GM21423 (cell line): ENCODE data around the gene IRF5.
"Not testable (repeated sequence)": the region's sequence is repeated elsewhere in the genome, so short reads cannot be mapped to it uniquely, and the experiment has no call there.

Experiments used
- ATAC-seq: cut with Tn5 transposase; IDR thresholded peaks from one replicate; pipeline ENCODE4 v1.9.1; 2021; ENCODE audit warnings: mild to moderate bottlenecking, moderate library complexity; ENCODE audit not compliant: unreplicated experiment

The IRF5 gene

GRCh38 chr7:128937271-128937646 lies 468 bp upstream of the IRF5 start:
- ATAC-seq = no peak

GRCh38 chr7:128938544-128939074 lies 882 bp downstream of the IRF5 start:
- ATAC-seq = peak; percentile 3

- peak; percentile 17 for ATAC-seq
These were observed 1.5 kb downstream of the IRF5 start for GRCh38 chr7:128939075-128939860.

DNA sequence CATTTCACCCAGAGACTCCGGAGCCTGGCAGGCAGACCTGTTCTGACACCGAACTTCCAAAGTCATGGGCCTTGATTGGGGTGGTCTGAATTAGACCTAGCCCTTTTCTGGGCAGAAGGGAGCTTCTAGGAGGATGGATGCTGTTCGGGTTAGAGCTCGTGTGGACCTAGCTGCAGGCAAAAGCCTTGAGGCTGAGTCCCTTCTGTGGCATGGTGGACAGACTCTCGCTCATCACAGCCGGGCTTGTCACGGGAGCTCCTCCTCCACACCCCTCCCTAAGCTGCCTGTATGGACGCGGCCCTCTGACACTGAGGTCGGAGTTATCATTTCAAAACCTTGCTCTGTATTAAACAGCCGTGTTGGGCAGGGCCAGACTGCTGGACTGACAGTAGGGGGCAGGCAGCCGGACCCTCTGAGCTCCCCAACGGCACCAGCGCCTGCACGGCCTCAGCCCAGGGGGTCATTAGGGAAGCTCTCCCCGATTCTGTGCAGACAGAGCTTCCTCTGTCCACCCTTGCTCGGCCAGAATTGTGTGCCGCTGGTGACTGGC lies 2.2 kb downstream of the IRF5 start:
- ATAC-seq = peak; percentile 21

DNA sequence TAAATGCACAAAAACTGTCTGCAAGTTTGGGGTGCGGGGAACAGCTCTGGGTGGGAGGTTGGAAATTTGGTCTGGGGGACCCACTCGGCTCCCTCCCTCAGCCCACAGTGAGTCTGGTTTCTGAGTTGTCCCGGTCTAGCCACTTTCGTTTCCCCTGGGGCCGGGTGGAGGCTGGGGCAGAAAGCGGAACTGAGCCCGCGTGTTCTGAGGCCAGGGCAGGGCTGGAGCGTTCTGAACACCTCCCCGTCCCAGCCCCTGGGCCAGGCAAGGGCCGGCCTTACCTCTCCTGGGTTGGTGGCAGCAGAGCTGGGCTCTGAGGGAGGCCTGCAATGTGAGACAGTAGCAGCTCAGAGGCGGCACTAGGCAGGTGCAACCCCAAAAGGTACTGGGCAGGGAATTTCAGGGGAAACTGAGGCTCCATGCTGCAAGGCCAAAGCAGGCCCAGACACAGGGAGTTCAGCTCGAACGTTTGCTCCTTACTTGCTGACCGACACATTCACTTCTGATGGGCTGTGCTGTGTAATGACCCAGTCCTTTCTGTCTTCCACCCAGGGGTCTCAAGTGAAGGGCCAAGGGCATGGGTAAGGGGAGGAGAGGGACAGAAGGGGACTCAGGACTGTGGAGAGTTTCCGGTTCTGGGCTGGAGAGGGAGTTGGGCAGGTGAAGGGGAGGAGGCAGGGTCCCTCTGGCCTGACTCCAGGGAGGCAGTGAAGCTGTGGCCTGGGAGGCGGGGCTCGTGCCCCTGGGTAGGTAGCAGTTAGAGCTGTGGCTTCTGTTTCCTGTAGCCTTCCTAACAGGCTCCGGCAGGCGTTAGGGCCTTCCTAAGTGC lies 3.0 kb downstream of the IRF5 start:
- ATAC-seq = peak; percentile 54

DNA sequence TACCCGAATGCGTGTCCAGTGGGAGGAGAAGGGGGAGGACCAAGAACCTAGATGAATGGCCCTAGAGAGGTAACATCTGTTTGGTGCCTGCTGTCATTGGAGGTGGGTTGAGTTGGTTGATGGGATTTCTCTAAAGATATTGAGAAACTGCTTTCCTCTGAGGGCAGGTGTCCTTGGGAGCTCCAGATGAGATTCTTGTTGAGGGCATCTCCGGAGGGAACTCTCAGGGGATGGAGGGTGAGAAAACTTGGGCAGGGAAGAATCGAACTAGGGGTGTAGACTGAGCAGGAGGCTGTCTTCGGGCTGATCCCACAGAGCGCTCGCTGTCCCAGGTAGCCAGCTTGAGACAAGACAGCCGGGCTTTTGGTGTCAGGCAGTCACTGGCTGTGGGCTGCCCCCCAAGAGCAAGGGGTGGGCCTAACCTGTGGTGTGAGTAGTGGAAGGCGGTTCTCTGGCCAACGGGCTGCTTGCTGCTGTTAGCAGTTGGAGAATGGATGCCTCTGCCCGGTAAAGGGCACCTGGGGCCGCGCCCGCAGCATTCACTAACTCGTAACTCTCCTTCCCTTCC lies 3.7 kb downstream of the IRF5 start:
- no peak for ATAC-seq

- ATAC-seq = no peak
These were observed 4.3 kb downstream of the IRF5 start for GRCh38 chr7:128941946-128942526.

GRCh38 chr7:128943251-128943650 lies 5.5 kb downstream of the IRF5 start:
- ATAC-seq = not testable (repeated sequence)

DNA sequence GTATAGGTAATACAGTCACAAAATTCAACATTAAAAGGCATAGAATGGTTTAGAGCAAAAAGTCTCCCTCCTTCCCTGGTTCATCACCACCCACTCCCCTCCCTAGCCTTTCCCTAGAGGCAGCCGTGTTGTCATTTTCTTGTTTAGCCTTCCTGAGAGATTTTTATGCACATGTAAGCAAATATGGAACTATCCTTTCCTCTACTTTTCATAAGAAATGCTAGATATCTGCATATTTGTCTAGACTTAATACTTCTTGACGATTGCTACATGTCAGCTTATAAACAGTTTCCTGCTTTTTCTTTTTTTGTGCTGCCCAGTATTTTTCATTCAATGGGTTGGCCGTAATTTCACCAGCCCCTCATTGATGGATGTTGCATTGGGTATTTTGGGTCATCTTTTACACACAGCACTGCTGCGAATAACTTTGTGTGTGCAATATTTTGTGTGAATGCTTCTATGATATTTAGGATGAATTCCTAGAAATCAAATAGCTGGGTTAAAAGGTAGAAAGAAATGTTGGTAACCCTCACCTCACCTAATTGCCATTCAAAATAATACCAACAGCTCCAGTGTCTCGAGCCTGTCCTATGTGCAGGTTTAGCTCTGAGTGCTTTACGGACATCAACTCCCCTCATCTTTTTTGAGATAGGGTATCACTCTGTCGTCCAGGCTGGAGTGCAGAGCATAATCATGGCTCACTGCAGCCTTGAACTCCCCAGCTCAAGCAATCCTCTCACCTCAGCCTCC lies 6.9 kb downstream of the IRF5 start:
- ATAC-seq = no peak

DNA sequence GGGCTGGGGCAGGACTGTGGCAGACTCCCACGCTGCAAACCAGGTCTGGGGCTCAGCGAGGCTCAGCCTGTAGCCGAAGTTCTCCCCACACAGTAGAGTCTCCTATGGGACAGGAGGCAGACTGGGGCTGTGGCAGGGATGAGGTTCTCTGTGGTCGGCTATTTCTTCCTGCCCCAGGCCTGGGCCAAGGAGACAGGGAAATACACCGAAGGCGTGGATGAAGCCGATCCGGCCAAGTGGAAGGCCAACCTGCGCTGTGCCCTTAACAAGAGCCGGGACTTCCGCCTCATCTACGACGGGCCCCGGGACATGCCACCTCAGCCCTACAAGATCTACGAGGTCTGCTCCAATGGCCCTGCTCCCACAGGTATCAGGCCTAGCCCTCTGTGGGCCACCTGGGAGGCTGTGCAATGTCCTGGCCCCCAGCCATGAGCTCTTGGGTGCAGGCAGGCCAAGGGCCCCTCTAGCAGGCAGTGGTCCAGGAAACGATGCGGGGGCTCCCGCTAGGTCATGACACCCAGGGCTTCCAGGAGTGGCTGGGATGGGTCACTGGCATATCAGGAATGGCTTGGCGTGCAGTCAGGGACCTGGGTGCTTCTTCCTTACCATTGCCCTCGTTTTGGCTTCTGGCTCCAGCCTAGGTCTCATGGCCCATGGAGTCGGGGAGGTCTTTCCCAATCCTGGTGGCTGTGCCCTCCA lies 8.1 kb downstream of the IRF5 start:
- no peak for ATAC-seq

- no peak for ATAC-seq
These were observed 9.5 kb downstream of the IRF5 start for GRCh38 chr7:128946936-128947830.

- no peak for ATAC-seq
These were observed 10.1 kb downstream of the IRF5 start for GRCh38 chr7:128947854-128948253.

GRCh38 chr7:128948312-128948973 lies 10.7 kb downstream of the IRF5 start:
- no peak for ATAC-seq

GRCh38 chr7:128948976-128949760 lies 11.4 kb downstream of the IRF5 start:
- no peak for ATAC-seq

- ATAC-seq = no peak
These were observed 13.6 kb downstream of the IRF5 start for GRCh38 chr7:128951296-128951695.

DNA sequence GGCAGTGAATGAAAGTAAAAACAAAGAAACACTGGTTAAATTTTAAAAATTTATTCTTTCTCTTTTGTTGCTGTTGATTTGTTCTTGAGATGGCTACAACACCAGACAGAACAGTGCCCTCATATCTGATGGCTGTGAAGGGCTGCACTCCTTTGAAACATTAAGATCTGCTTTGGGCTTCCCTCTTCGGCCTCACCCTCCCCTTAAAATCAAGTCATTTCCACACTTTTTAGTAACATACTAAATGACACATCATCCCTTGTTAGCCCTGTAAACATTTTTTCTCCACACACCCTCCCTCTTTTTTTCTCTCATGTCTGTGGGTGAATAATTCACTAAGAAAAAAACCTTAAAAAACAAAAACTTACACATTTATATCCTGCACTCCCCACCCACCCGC lies 16.4 kb downstream of the IRF5 start:
- ATAC-seq = no peak
